Right lobe of liver (tissue), 6 donors: ENCODE data around the gene SOX30. TPM values are rescaled to one million over a fixed set of nuclear protein-coding genes. Genes with fewer than 3 reads are reported as not detected.

ENCODE experiments used
- ATAC-seq, 4 donors: fragments of 200-7000 bp; cut with Tn5 transposase; one replicate each; pipeline ENCODE4 v1.9.1; 2020; ENCODE audit warnings: mild to moderate bottlenecking in 4 of 4, moderate library complexity in 4 of 4
- DNase-seq, 3 donors: peaks; one replicate each; pipeline ENCODE4 v3.0.0-alpha.2; 2020
- H3K27ac ChIP-seq, 3 donors: fragments of 200-600 bp; one replicate each; pipeline ENCODE4 v1.8.0; 2022
- H3K27me3 ChIP-seq, 2 donors: fragments of 200-600 bp; one replicate each; pipeline ENCODE4 v1.8.0; 2022
- H3K36me3 ChIP-seq, 4 donors: fragments of 200-600 bp; sonication (generic) in 1 of 4; one replicate each; pipeline versions ENCODE4 v1.5.1 to v1.8.0; 2017 to 2022; ENCODE audit warnings: control low read depth in 1 of 4
- H3K4me1 ChIP-seq, 4 donors: fragments of 200-600 bp; sonication (generic) in 1 of 4; one replicate each; pipeline versions ENCODE4 v1.5.1 to v1.8.0; 2017 to 2022; ENCODE audit warnings: control low read depth in 1 of 4
- H3K4me3 ChIP-seq, 3 donors: fragments of 200-600 bp; one replicate each; pipeline ENCODE4 v1.8.0; 2022
- H3K9me3 ChIP-seq, 4 donors: fragments of 200-600 bp; sonication (generic) in 1 of 4; one replicate each; pipeline versions ENCODE4 v1.5.1 to v1.8.0; 2017 to 2022; ENCODE audit warnings: control low read depth in 1 of 4
- POLR2A ChIP-seq: fragments of 450-650 bp; IDR thresholded peaks from one replicate; pipeline ENCODE4 v1.6.1; 2017; ENCODE audit warnings: antibody characterized with exemption, mild to moderate bottlenecking
- WGBS: methylation state at CpG from one replicate; pipeline ENCODE4 v1.1.6; 2018; ENCODE audit warnings: low coverage, low lambda C conversion rate; ENCODE audit not compliant: insufficient coverage; ENCODE audit errors: missing lambda C conversion rate; 5-methylcytosine and 5-hydroxymethylcytosine counted together
- intact Hi-C, 2 donors: fragments of 100-400 bp; cut with DNase I; formaldehyde crosslinking; loops; one replicate each; pipeline versions ENCODE4 v1.11.2 to v1.14.1; 2022
- total RNA-seq, 6 experiments: library from RNA; depleted of rRNA in 2 of 6; stranded (reverse); fragments of >200 nt in 2 of 6; fragmentation: NEBNext Ultra II Directional in 3 of 6; extraction: Animal tissue kit (Norgen Biotek cat#: 25700) in 3 of 6; gene quantifications; one replicate each; pipeline versions ENCODE4 v1.1.0 to v1.2.4, GENCODE V29; 2016 to 2023
- TF ChIP-seq, protein P1 (sequence below), 4 donors: fragments of 200-600 bp in 3 of 4; fragments of 450-650 bp in 1 of 4; IDR thresholded peaks; one replicate each; pipeline versions ENCODE4 v1.5.1 to v1.8.0; 2016 to 2022; ENCODE audit warnings: antibody characterized with exemption in 4 of 4, mild to moderate bottlenecking in 2 of 4
- donor health status: DM: no; HTN: yes; CAD: no.
- donor health status: DM: no; HTN: no; CAD: no.
- donor health status: DM: no; HTN: no; CAD: no.
- donor health status: DM: no; HTN: yes; CAD: no.
- donor health status: DM: no; HTN: yes; CAD: no.

Gene SOX30
- total RNA-seq, 6 experiments from 2014 or later = 0.07 to 0.12 TPM; not detected in 4

DNA sequence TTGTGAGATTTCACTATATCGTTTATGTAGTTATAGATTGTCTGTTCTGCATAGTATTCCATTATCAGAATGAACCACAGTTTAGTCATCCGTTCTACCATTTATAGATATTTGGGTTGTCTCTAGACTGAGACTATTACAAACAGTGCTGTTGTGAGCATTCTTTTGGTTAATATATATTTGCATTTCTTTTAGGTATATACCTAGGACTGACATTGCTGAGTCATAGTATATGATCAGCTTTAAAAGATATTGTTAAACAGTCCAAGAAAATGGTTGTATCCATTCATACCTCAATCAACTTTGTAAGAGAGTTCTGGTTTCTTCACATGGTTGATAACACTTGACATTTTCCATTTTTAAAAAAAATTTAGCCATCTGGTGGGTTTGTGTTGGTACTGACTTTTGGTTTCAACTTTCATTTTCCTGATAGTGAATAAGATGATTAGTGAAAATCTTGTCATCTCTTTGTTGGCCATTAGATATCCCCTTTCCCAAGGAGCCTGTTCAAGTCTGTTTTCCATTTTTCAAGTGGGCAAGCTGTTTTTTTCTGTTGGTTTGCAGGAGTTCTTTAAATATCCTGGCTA, 53.8 kb downstream of the SOX30 start:
- intact Hi-C loops = no loop called here
- Histone ChIP-seq H3K27me3 (no peaks in the 10 kb centered on the region), H3K4me1 (no peaks in the 10 kb centered on the region), H3K36me3 (no peaks in the 10 kb centered on the region), H3K4me3 (no peak overlapping the region), H3K9me3 (no peaks in the 10 kb centered on the region), H3K27ac (no peak overlapping the region)
- DNase-seq (no peak), ATAC-seq (no peak)
- TF ChIP-seq, protein P1, sequence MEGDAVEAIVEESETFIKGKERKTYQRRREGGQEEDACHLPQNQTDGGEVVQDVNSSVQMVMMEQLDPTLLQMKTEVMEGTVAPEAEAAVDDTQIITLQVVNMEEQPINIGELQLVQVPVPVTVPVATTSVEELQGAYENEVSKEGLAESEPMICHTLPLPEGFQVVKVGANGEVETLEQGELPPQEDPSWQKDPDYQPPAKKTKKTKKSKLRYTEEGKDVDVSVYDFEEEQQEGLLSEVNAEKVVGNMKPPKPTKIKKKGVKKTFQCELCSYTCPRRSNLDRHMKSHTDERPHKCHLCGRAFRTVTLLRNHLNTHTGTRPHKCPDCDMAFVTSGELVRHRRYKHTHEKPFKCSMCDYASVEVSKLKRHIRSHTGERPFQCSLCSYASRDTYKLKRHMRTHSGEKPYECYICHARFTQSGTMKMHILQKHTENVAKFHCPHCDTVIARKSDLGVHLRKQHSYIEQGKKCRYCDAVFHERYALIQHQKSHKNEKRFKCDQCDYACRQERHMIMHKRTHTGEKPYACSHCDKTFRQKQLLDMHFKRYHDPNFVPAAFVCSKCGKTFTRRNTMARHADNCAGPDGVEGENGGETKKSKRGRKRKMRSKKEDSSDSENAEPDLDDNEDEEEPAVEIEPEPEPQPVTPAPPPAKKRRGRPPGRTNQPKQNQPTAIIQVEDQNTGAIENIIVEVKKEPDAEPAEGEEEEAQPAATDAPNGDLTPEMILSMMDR (IDR thresholded peaks at IDR 0.05) = no peak
- TF ChIP-seq POLR2A = no peak
- 60% methylated on average over 2 of the region's 2 CpGs for WGBS

DNA sequence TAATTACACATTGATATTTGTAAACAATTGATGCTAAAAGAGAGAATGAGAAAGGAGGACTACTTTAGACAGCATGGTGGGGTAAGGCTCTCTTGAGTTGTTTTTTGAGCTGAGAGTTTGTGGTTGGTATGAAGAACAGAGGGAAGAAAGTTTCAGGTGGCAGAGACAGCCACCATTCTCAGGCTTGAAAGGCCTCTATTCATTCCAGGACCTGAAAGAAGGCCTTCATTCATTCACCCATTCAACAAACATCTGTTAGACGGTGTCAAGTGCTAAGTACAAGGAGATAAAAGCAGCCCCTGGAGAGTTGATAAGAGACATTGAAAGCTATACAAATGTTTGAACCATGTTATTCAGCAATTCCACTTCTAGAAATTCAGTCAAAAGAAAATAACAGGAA, 55.0 kb downstream of the SOX30 start:
- Histone ChIP-seq H3K27ac (no peak overlapping the region), H3K9me3 (no peaks in the 10 kb centered on the region), H3K4me1 (no peaks in the 10 kb centered on the region), H3K27me3 (no peaks in the 10 kb centered on the region), H3K36me3 (no peaks in the 10 kb centered on the region), H3K4me3 (no peak overlapping the region)
- ATAC-seq (no peak), DNase-seq (no peak)
- no peak for TF ChIP-seq POLR2A
- TF ChIP-seq, protein P1 (IDR thresholded peaks at IDR 0.05) = no peak
- intact Hi-C loops = no loop called here
- 80% methylated on average over 1 of the region's 1 CpG for WGBS

DNA sequence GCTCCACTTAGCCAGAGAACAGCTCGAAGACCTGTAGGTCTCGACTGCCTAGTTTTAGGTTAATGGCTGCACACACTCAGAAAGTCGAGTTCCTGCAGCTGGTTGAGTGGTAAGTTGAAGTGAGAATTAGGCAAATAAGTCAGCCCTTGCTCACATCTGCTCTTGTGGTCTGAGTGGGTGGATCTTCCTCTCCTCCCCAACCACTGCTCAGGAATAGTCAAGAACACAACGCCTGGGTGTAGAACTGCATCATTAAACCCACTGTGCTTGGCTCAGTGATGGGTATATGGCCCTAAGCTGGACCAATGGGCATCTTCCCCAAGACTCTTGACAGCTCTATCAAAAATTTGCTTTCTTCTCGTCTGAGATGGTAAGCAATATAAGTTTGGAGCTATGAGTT, 55.8 kb downstream of the SOX30 start:
- H3K9me3 ChIP-seq = no peaks in the 10 kb centered on the region
- ATAC-seq = peak in 2 of 4 donors; percentile 10 to 25
- H3K4me3 ChIP-seq = no peak overlapping the region
- DNase-seq = no peak
- H3K27ac ChIP-seq = no peak overlapping the region
- H3K27me3 ChIP-seq = no peaks in the 10 kb centered on the region
- TF ChIP-seq, protein P1 (IDR thresholded peaks at IDR 0.05) = no peak
- TF ChIP-seq POLR2A = no peak
- H3K4me1 ChIP-seq = no peaks in the 10 kb centered on the region
- intact Hi-C loops = no loop called here
- H3K36me3 ChIP-seq = no peaks in the 10 kb centered on the region
- WGBS = 54% methylated on average over 5 of the region's 5 CpGs

DNA sequence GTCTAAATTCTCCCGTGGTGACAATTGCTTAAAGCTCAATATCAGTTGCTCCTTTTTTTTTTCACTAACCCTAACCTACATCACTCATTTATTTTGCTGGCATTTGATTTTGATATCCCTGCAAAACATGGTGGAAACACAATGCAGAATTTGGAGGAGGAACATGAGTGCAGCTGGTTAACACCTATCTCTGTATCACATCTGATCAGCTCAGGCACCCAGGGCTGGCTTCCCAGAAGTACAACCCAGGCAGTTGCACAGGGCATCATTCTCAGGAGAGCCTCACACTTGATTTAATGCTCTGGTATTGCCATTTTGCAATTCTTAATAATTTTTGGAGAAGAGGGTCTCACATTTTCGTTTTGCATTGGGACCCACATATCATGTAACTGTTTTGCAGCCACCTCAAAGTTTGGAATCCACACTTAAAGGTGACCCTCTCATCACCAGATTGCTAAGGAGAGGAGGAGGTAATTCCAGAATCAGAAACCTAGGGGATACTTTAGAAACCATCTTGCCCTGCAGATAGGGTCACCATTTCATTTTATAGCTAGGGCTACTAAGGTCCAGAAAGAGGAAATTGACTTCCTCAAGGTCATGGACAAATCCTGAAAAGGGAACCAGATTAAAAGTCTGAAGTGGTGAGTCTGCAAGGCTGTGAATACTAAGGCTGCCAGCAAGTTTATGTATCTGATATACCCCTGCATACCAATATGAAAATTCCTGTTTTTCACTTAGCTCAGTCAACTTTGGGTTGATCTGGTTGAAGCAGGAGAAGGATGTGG, 57.4 kb downstream of the SOX30 start:
- 48% methylated on average over 2 of the region's 2 CpGs for WGBS
- H3K27ac ChIP-seq = no peak overlapping the region
- DNase-seq = no peak

More for the DNA sequence above, 57.4 kb downstream of the SOX30 start:
- TF ChIP-seq, protein P1 (IDR thresholded peaks at IDR 0.05) = no peak
- no peak for TF ChIP-seq POLR2A
- Histone ChIP-seq H3K4me1 (no peaks in the 10 kb centered on the region), H3K36me3 (no peaks in the 10 kb centered on the region), H3K9me3 (no peaks in the 10 kb centered on the region), H3K27me3 (no peaks in the 10 kb centered on the region), H3K4me3 (no peak overlapping the region)
- ATAC-seq = peak in 1 of 4 donors; percentile 34
- intact Hi-C loops = no loop called here
